Peyer's patch (tissue), 4 donors: Measurements from ENCODE around the gene TESMIN. TPM values are rescaled to one million over a fixed set of nuclear protein-coding genes. Genes with fewer than 3 reads are reported as not detected.

Experiments
- DNase-seq, 3 donors: peaks; one replicate each; pipeline ENCODE4 v3.0.0-alpha.2; 2017 to 2019
- H3K27ac ChIP-seq, 4 donors: fragments of 200-600 bp; sonication (generic); one replicate each; pipeline ENCODE4 v1.5.1; 2016 to 2019
- H3K27me3 ChIP-seq, 2 donors: fragments of 200-600 bp; sonication (generic); one replicate each; pipeline ENCODE4 v1.5.1; 2019
- H3K36me3 ChIP-seq, 3 donors: fragments of 200-600 bp; sonication (generic); one replicate each; pipeline ENCODE4 v1.5.1; 2016 to 2019
- H3K4me1 ChIP-seq, 4 donors: fragments of 200-600 bp; sonication (generic); one replicate each; pipeline ENCODE4 v1.5.1; 2016 to 2019
- H3K4me3 ChIP-seq, 4 donors: fragments of 200-600 bp; sonication (generic); 1 replicate in 3 of 4; 2 replicates in 1 of 4; pipeline ENCODE4 v1.5.1; 2016 to 2019; ENCODE audit warnings: mild to moderate bottlenecking in 1 of 4
- H3K9me3 ChIP-seq, 4 donors: fragments of 200-600 bp; sonication (generic); one replicate each; pipeline ENCODE4 v1.5.1; 2016 to 2019; ENCODE audit warnings: mild to moderate bottlenecking in 1 of 4
- POLR2A ChIP-seq, 2 donors: fragments of 450-650 bp; IDR thresholded peaks; one replicate each; pipeline ENCODE4 v1.5.1; 2017; ENCODE audit warnings: antibody characterized with exemption in 2 of 2, mild to moderate bottlenecking in 2 of 2, moderate library complexity in 2 of 2
- total RNA-seq, 4 donors: library from RNA; depleted of rRNA; stranded (reverse); fragments of >200 nt; gene quantifications; one replicate each; pipeline ENCODE4 v1.1.0, GENCODE V29; 2016
- TF ChIP-seq, protein P1 (sequence below), 6 experiments: fragments of 450-650 bp in 4 of 6; fragments of 200-600 bp in 2 of 6; sonication (generic) in 1 of 6; IDR thresholded peaks; one replicate each; pipeline ENCODE4 v1.5.1; 2017 to 2019; ENCODE audit warnings: antibody characterized with exemption in 6 of 6, mild to moderate bottlenecking in 3 of 6, moderate library complexity in 1 of 6

The TESMIN gene
- total RNA-seq, 4 donors from 2014 or later = 2.6 to 16.7 (median 8.2) TPM

DNA sequence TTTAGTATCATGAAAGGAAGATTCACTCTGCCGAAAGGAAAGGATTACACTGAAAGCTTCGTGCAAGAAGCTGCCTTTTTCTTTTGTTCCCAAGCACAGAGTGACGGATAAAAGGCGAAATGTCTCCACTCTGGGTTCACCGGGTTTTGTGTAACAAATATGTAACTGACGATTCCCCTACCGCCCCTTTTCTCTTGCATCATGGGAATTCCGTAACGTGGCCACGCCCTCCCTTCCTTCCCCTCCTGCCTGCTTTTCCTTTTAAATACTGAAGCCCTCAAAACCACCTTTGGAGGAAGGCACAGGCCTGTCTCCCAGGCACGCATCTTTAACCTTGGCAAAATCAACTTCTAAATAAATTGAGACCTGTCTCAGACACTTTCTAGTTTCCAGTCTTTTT lies 16.4 kb upstream of the TESMIN start:
- H3K36me3 ChIP-seq = peaks cover 0 to 83% (median 0%) of the 10 kb centered on the region in 3 donors

DNA sequence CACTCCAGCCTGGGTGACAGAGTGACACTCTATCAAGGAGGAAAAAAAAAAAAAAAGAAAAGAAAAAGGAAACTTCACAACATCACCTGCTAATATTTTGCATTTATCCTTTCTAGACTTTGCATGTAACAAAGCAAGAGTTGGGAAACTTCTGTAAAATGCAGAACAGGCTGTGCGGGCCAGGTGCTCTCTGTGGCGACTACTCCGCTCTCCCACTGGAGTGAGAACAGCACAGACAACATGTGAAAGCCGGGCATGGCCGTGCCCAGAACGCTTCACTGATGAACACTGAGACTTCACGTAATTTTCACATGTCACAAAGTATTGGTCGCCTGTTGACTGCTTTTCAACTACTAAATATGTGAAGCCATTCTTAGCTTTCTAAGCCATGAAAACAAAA lies 15.5 kb upstream of the TESMIN start:
- Histone ChIP-seq H3K36me3 (peaks cover 0 to 83% (median 0%) of the 10 kb centered on the region in 3 donors), H3K27me3 (no peaks in the 10 kb centered on the region), H3K4me3 (no peak overlapping the region), H3K27ac (no peak overlapping the region), H3K4me1 (no peaks in the 10 kb centered on the region), H3K9me3 (no peaks in the 10 kb centered on the region)
- TF ChIP-seq, protein P1, sequence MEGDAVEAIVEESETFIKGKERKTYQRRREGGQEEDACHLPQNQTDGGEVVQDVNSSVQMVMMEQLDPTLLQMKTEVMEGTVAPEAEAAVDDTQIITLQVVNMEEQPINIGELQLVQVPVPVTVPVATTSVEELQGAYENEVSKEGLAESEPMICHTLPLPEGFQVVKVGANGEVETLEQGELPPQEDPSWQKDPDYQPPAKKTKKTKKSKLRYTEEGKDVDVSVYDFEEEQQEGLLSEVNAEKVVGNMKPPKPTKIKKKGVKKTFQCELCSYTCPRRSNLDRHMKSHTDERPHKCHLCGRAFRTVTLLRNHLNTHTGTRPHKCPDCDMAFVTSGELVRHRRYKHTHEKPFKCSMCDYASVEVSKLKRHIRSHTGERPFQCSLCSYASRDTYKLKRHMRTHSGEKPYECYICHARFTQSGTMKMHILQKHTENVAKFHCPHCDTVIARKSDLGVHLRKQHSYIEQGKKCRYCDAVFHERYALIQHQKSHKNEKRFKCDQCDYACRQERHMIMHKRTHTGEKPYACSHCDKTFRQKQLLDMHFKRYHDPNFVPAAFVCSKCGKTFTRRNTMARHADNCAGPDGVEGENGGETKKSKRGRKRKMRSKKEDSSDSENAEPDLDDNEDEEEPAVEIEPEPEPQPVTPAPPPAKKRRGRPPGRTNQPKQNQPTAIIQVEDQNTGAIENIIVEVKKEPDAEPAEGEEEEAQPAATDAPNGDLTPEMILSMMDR (IDR thresholded peaks at IDR 0.05) = no peak
- no peak for TF ChIP-seq POLR2A (IDR thresholded peaks at IDR 0.05)
- no peak for DNase-seq

More for the DNA sequence above, 16.4 kb upstream of the TESMIN start:
- Histone ChIP-seq H3K4me1 (no peaks in the 10 kb centered on the region), H3K4me3 (no peak overlapping the region), H3K9me3 (no peaks in the 10 kb centered on the region), H3K27me3 (no peaks in the 10 kb centered on the region), H3K27ac (no peak overlapping the region)
- no peak for DNase-seq
- TF ChIP-seq POLR2A (IDR thresholded peaks at IDR 0.05) = no peak
- TF ChIP-seq, protein P1 (IDR thresholded peaks at IDR 0.05) = no peak

DNA sequence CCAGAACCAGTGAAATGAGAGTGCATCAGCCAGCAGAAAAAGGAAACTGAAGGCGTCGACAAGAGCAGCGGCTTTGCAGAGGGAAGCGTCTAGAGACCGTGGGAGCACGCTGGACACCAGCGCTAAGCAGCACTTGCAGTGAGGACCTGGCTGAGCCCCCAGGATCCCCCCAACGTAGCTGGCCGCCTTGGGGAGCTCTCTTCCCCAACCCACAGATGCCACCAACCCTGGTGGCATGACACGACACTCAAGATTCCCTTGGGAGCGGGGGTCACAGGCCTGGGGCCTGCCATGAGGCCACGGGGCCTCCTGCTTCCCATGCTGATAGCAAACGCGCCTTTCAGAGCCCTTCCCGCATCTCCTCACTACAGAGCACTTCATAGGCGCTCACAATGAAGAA lies 13.4 kb upstream of the TESMIN start:
- Histone ChIP-seq H3K27ac (no peak overlapping the region), H3K4me1 (no peaks in the 10 kb centered on the region), H3K36me3 (peaks cover 0 to 83% (median 0%) of the 10 kb centered on the region in 3 donors), H3K4me3 (no peak overlapping the region), H3K9me3 (no peaks in the 10 kb centered on the region), H3K27me3 (no peaks in the 10 kb centered on the region)
- TF ChIP-seq, protein P1 (IDR thresholded peaks at IDR 0.05) = no peak
- no peak for TF ChIP-seq POLR2A (IDR thresholded peaks at IDR 0.05)
- DNase-seq = no peak

DNA sequence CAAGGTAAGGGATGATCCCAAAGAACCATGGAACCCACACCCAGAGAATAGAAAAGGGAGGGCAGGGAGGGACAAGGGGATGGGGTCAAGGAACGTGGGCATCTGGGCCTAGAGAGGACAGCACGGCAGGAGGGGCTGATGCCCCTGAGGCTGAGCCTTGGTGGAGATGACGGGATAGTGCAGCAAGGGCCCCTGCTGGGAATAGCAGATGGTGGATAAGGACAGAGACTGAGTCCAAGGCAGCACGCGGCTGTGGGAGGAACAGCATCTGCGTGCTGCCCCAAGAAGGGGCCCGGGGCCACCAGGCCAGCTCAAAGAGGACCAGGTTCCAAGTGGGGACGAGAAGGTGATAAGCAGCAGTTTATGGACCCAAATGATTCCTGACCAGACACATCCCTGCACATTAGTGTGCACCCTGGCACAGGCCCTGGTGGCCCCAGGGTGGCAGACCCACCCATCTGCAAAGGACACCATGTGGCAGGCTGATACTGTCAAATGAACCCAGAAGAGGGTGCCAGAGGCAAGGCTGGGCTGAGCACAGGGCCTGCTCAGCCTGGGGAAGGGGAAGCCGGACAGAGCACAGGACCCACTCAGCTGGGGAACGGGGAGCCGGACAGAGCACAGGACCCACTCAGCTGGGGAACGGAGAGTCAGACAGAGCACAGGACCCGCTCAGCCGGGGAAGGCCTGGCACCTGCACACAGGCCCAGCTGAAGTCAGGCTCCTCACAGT lies 12.8 kb upstream of the TESMIN start:
- no peak overlapping the region for H3K4me3 ChIP-seq
- H3K27ac ChIP-seq = no peak overlapping the region
- no peak for TF ChIP-seq POLR2A (IDR thresholded peaks at IDR 0.05)
- TF ChIP-seq, protein P1 (IDR thresholded peaks at IDR 0.05) = no peak
- no peak for DNase-seq
- H3K4me1 ChIP-seq = no peaks in the 10 kb centered on the region
- no peaks in the 10 kb centered on the region for H3K27me3 ChIP-seq
- H3K9me3 ChIP-seq = no peaks in the 10 kb centered on the region
- peaks cover 0 to 85% (median 0%) of the 10 kb centered on the region in 3 donors for H3K36me3 ChIP-seq

DNA sequence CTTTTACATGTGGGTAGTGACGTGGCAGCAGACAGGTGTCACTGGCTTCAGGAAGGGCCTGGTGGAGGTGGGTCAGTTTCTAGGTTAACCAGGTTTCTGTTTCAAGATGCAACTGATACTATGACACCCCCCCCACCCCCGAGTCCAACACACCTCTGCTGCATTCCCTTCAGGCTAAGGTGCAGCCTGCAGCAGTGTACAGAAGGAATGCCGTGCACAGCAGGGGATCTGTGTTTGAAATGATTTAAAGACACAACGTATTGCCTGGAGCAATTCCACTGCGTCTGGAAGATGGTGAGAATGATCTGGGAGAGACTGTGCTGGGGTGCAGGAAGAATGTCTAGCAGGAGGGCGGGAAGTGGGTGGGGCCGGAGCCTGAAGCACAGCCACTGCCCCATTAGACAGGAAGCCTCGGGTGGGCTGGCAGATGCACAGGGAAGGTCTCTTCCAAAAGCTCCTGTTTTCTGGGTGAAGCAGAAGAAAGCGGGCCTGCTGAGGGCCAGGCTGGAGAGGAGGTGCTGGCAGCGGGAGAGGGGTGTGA lies 11.9 kb upstream of the TESMIN start:
- no peaks in the 10 kb centered on the region for H3K27me3 ChIP-seq
- peaks cover 0 to 85% (median 0%) of the 10 kb centered on the region in 3 donors for H3K36me3 ChIP-seq
- H3K27ac ChIP-seq = no peak overlapping the region
- no peaks in the 10 kb centered on the region for H3K4me1 ChIP-seq
- H3K4me3 ChIP-seq = no peak overlapping the region
- TF ChIP-seq, protein P1 (IDR thresholded peaks at IDR 0.05) = no peak
- TF ChIP-seq POLR2A (IDR thresholded peaks at IDR 0.05) = no peak
- no peak for DNase-seq
- no peaks in the 10 kb centered on the region for H3K9me3 ChIP-seq
